ENCODE measurements around the gene GRIK4. TPM values are rescaled to one million over a fixed set of nuclear protein-coding genes. Genes with fewer than 3 reads are reported as not detected.

GRIK4 gene
- total and polyA plus RNA-seq, 2 donors (not counting 3 experiments of a cell fraction or from before 2014, with no cell fraction given), result 0.81 to 1.6 TPM

GRCh38 chr11:120841074-120841473 is 329.5 kb downstream of the GRIK4 start:
- DNase-seq (ENCODE audit: low read depth, low spot score), result no peak
- H3K4me3 ChIP-seq (replicated peaks in 1 of 3; ENCODE audit: insufficient read depth in 1 of 3, low read depth in 1 of 3, low read length in 3 of 3), result no peak overlapping the region
- POLR2A ChIA-PET, result no interaction called here

More at GRCh38 chr11:120841074-120841473, 329.5 kb downstream of the GRIK4 start:
- no peak overlapping the region for H2AFZ ChIP-seq (ENCODE audit: low read depth, low read length)
- intact Hi-C loops (cut with micrococcal nuclease) (no loop called here), dilution Hi-C loops (cut with MboI; ENCODE audit: extremely low pct_ligation_motif_present, low sequenced_read_pairs) (no loop called here)
- no peaks in the 10 kb centered on the region for H3K9me3 ChIP-seq (replicated peaks; ENCODE audit: control insufficient read depth, insufficient read depth, low read length)
- no peaks in the 10 kb centered on the region for H3K9me1 ChIP-seq (replicated peaks; ENCODE audit: control insufficient read depth, extremely low read depth, insufficient read depth, low read length)
- H3K27me3 ChIP-seq (ENCODE audit: control insufficient read depth in 2 of 2, insufficient read depth in 2 of 2, low read length in 2 of 2), result peaks cover 0 to 3% of the 10 kb centered on the region in 2 experiments
- no TSS peak for BruUV-seq (replicated peaks)
- FAIRE-seq, result no peak
- no peak overlapping the region for H3K4me2 ChIP-seq (ENCODE audit: insufficient read depth, low read length)
- CTCF ChIA-PET, result interaction anchor here (1.3 kb wide), 1 partner anchor 19 kb away, joined by 3 read pairs; no protein-coding TSS in a partner anchor
- H3K79me2 ChIP-seq (ENCODE audit: control insufficient read depth, insufficient read depth, low read length), result no peaks in the 10 kb centered on the region
- no peak overlapping the region for H3K9ac ChIP-seq (replicated peaks; ENCODE audit: extremely low read depth, insufficient read depth, low read length)
- no peaks in the 10 kb centered on the region for H3K4me1 ChIP-seq (ENCODE audit: control insufficient read depth, extremely low read depth, insufficient read depth, low read length)
- H3K27ac ChIP-seq (ENCODE audit: insufficient read depth, low read depth, low read length), result no peak overlapping the region
- TF ChIP-seq POLR2AphosphoS5 (IDR thresholded peaks at IDR 0.05; ENCODE audit: insufficient read depth, low read depth, low read length) (no peak), JUN (IDR thresholded peaks at IDR 0.05; ENCODE audit: borderline replicate concordance, insufficient read depth, insufficient read length, low read depth) (no peak), GATA2 (IDR thresholded peaks at IDR 0.05; ENCODE audit: insufficient read depth, insufficient read length, low read depth, low read length) (no peak), MYC (IDR thresholded peaks at IDR 0.05; ENCODE audit: low read depth, low read length) (no peak), POLR2A (IDR thresholded peaks at IDR 0.05; ENCODE audit: low read depth, low read length) (no peak), FOS (IDR thresholded peaks at IDR 0.05; ENCODE audit: borderline replicate concordance, insufficient read depth, low read length) (no peak), MAX (IDR thresholded peaks at IDR 0.05; ENCODE audit: insufficient read depth, insufficient read length) (no peak), CTCF (IDR thresholded peaks at IDR 0.05; ENCODE audit: extremely low read depth in 1 of 2, insufficient read depth in 1 of 2, low read depth in 1 of 2, low read length in 2 of 2) (no peak), EZH2 (IDR thresholded peaks at IDR 0.05; ENCODE audit: borderline replicate concordance, low read depth, low read length, severe bottlenecking) (no peak)
- no peaks in the 10 kb centered on the region for H4K20me1 ChIP-seq (replicated peaks; ENCODE audit: control insufficient read depth, extremely low read depth, insufficient read depth, low read length)
- H3K36me3 ChIP-seq (ENCODE audit: control insufficient read depth in 2 of 2, extremely low read depth in 1 of 2, insufficient read depth in 2 of 2, low read length in 2 of 2), result no peaks in the 10 kb centered on the region
